ENCODE measurements around the gene CECR2.

Gene CECR2

DNA sequence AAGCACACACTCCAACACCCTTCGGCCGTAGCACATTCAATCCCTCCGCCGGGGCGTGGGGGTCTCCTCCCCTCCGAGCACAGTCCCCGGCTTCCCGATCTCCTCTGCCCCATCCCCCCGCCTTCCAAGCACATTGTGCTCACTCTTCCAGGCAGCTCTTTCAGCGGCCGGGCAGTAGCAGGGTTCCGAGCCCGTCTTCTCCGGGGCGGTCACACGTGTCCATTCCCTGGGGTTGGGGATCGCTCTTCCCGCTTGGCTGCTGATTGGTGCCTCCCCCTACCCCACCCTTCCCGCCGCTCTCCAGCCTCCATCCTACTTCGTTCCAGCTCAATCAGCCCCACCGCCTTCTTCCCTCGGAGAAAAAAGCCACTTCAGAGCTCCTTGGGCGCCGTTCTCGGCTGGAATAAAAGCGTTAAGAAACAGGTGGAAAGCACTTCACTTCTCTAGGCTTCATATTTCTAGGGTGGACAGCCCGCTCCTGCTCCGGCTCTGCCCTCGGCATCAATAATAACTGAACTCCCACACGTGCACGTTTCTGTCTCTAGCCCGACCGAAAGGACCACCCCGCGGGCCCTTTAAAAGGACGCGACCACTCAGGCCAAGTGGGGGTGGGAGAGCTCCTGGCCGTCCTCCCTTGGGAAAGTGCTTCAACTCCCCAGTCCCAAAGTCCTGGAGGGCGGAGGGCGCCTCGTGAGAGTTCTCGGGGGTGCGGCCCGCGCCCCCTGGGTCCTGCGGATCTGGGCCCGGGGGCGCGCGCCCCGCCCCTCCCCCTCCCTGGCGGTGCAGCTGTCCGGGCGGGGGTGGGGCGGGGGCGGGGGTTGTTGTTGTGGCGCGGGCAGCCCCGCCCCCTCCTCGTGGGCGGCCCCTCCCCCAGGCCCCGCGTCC, 464 bp upstream of the CECR2 start:
- DNase-seq: no peak

DNA sequence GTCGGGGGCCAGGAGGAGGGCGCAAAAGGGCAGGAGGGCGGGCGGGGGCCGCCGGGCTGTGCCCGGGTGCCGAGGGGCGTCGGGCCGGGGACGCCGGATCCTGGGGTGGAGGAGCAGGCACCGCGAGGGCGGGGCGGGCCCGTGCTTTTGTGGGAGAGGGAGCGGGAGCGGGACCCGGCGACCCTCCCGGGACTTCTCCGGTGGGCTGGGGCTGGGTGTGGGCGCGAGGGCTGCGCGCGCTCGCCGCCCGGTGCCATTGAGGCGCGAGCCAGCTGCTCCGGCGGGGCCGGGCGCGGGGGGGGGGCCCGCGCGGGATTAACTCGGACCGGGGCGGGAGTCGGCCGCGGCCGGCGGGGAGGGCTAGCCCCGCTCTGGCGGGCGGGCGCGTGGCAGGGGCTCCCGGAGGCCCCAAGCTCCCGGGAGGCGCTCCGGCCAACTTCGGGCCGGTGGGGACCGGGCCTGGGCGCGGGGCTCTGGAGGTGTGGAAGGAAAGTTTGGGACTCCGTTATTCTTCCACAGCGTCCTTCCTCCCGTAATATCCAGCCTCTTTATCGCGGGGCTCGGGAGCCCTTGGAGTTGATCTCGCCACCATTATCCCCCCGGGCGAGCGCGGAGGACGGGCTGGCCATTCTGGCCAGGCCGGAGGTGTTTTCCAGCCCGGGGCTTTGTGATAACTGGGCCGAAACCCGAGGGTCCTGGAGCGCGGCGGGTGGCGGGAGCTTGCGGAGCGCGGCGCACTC, 936 bp downstream of the CECR2 start:
- DNase-seq: no peak

DNA sequence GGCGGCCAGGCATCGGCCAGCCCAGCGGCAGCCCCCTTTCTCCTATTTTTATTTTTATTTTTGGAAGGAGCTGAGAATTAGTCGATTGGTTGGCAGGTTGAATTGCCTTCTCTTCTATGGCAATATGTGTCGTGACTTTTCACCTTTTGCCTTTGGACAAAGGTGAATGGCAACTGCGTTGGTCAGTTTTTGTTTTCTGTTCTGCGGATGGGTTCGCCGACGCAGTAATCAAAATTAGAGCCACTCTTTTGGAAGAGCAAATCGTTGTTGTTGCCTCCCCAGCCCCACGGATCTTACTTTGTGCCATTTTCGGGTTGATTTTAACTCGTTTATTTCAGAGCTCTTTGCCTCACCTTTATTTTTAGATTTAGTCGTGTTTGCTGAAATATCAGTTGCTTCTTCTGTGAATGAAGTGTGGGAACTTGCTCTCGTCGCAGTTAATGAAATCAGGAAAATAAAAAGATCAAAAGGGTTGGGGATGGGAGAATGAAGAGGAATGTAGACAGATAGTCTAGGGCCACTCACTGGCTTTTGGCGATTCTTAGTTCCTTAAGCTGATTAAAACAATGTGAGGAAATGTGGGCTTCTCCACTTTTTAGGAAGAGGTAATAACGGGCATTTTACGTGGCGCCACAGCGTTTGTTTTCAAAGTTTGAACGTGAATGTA, 1.6 kb downstream of the CECR2 start:
- no peak for DNase-seq

DNA sequence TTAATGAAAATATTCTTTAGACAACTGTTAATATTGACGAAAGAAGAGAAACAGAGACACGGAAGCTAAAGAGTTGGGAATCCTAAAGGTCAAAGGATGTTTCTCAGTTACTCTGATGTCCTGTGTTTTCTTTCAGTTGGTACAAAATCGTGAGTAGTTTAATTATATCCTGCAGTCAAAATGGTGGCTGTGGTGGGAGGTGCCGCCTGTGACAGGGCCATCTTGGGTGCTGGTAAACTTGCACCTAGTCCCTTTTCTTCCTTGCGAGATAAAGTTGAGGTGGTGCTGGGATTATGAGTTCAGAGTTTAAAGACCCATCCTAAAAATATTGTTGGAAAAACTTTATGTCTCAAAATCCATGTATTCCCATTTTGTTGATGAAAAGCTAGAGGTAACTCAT, 2.2 kb downstream of the CECR2 start:
- DNase-seq: no peak

DNA sequence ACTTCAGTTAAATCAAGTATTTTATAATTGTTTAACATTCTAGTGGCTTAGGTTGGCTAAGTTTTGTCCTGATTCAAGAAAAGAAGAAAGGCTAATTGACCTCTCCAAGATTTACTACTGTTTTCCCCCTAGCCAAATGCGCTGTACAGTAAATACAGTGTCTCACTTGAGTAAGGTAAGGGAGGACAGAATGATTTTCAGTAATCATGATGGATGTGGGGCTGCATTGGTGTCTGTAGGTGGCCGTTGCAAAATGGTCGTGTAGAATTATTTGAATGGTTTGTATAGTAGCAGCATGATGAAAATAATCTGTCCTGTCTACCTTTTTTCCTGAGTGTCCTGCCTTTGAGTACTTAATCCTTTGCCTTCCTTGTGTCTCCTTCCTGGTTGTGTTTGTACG, 4.6 kb downstream of the CECR2 start:
- no peak for DNase-seq

DNA sequence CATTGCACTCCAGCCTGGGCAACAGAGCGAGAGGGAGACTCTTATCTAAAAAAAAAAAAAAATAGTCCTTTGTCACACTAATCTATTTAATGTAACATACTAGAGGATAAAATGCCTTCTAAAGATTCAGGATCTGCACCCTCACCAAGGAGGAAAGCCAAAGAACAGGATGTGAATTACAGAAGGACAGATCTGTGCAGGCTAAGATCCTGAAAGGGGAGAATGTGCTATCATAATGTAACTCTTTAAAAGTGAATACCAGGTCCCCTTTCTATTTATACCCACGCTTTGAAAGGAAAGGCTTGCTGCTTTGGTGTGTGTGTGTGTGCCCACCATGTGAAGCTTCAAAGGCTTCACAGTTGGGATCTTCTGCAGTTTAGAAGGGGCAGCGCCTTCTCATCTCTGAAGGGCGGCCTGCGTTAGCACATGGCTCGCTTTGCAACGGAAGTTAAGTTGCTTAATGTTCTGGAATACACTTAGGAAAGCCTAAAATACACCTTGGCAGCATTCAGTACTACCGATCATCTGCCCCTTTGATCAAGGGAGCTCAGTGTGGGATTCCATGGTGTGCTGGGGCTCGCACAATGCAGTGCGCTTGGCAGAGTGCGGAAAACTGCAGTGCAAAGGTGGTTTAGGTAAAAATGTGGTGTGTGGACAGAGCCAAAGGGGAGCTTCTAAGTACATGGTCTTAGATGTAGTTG, 6.8 kb downstream of the CECR2 start:
- DNase-seq: no peak

DNA sequence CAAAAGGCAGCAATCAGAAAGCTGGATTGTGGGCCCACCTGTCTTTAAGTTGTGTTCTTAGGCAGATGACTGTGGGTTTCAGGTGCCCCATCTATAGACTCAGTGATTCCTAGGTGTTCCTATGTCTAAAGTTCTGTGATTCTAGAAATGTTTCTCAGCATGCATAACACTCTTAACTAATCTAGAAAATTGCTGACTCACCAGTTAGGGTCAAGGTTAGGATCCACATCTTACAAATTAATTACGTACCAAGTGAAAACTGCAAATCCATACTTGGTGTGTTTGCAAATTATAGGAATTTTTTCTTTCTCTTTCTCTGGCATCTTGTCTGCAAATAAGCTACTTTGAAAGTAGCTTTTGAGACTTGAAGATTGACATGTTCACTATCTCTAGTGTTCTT, 7.7 kb downstream of the CECR2 start:
- DNase-seq: no peak

DNA sequence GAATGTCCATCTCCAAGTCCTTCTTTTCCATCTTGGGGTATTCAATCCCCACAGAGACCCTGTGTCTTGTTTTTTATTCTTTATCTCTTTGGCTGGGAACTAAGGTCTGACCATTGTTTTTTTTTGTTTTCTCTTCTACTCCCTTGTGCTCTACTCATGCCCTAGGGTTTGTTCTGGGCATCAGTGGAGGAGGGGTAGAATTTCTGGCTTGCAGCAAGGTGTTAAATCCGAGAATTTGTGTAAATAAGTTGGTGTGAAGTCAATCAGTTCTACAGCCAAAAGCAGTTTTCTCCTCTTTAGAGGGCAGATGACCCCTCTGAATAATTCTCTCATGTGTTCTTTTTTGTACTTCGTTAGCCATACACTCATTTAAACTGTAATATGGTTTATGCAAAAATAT, 10.7 kb downstream of the CECR2 start:
- DNase-seq: no peak

DNA sequence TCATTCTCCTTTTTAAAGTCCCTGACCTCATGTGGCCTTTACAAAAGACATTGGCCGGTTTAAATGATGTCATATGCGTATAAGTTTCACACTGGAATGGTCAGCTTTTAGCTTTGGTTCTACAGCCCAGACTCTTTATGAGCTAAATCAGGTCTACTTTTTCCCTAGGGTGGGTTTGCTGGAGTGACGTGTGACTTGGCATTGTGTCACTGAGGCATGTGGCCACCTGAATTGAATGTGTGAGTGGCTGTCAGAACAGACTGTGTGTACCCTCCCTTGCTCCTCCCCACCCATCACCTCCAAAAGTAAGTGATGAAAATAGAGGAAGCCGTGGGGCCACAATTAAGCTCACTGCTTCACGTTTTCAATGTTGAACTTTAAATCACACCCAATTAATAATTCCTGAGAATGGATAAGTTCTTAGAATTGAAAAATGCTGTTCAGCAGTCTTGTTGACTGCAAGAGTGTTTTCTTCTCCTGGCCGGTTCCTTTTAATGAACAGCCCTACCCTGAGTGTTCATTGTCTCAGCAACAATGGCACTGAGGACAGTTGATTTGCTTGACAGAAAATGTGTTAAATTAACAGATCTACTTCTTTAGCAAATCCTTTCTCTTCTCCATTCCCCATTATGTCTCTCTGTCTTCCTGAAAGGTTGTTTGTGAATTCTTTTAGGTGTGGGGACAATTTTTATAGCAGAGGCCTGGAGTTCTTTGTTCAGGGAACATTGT, 11.3 kb downstream of the CECR2 start:
- DNase-seq: no peak

DNA sequence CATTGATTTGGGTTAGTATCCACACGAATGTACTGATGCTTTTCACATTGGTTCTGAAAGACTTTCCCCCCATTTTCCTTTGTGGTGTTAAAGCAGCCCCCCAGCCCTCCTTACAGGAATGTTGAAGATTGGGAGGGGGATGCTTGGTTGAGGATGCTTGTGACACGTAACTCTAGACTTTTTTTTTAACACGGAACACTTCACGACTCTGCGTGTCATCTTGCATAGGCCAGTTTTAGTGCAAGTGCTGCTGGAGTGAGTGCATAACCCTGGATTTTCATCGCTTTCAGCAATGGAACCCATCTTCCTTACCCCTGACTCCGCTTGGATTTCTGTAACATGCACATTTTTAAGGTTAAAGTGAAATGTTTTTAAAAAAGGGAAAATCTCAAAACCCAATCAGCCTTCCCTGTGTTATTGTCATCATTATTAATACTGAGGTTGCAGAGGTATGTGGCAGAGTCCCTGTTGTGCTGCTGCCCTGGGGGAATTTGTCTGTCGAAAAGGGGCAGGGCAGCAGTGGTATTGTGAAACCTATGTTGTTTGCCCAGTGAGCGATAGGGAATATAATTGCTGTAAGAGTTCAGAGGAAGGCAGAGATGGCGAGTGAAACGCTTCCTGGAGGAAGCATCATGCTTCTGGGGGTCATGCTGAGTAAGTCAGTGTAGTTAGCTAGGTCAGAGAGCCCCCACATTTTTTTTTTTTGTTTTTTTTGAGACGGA, 12.1 kb downstream of the CECR2 start:
- DNase-seq: no peak

DNA sequence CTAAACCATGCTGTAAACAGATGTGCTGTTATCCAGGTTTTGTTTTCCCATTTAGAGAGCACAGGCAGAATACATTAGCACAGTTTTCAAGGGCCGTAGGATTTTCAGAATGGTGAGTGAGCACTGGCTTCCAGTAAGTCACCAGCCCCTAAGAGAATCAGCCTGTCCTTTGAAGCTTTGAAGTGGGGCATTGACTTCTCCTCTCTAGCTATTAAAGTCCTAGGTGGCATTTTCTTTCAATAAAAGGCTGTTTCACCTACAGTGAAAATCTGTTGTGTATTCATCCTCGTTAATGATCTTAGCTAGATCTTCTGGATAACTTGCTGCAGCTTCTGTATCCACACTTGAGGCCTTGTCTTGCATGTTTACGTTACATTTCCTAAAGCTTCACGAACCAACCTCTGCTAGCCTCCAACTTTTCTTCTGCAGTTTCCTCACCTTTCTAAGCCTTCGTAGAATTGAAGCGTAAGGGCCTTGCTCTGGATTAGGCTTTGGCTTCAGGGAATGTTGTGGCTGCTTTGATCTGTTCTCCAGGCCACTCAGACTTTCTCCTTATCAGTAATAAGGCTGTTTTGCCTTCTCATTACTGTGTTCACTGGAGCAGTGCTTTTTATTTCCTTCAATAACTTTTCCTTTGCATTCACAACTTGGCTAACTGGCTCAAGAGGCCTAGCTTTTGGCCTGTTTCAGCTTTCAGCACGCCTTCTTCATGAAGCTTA, 15.5 kb downstream of the CECR2 start:
- no peak for DNase-seq

DNA sequence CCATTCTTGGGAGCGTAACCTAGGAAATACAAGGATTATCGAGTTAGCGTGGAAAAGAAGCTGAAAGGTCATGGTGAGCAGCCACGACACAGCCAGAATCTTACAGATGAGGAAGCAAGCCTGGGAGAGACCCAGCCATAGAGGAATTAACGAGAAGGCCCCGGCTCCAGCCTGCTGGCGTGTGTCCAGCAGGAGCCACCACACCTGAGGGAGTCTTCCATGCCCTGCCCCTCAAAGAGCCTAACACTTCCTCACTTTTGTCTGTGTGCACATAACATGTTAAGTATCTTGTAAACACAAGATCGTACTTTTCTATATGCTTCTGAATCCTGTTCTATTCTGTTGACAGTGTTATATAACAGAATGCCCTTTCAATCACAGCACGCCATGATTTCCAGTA, 18.1 kb downstream of the CECR2 start:
- DNase-seq: no peak

DNA sequence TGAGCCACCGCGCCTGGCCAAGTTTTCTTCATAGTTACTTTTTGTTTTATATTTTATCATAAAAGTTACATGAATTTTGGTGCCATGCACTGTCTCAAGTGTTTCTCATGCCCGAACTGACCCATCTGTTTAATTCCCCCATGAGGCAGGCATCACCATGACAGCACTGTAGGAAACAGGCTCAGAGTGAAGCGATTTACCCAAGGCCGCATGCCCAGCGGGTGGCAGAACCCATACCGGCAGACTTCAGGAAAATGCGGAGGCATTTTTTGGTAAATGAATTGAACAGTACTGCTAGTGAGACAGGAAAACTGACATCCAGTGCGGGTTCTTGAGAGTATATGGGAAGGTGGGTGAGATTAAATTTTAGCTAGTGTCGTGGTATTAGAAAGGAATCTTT, 19.0 kb downstream of the CECR2 start:
- no peak for DNase-seq

DNA sequence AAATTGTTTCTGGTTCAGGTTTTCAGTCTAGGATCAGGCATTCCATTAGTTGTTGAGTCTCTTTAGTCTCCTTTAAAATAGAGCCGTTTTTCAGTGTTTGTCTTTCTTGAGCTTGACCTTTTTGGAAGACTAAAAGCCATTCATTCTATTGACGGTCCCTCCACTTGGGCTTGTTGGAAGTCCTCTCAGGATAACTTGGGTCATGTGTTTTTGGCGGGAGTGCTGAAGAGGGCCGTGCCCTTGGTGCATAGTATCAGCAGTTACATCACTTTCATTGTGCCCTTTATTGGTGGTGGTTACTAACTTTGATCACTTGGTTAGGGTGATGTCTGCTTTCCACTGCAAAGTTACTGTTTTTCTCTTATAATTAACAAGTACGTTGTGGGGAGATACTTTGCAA, 20.8 kb downstream of the CECR2 start:
- no peak for DNase-seq

DNA sequence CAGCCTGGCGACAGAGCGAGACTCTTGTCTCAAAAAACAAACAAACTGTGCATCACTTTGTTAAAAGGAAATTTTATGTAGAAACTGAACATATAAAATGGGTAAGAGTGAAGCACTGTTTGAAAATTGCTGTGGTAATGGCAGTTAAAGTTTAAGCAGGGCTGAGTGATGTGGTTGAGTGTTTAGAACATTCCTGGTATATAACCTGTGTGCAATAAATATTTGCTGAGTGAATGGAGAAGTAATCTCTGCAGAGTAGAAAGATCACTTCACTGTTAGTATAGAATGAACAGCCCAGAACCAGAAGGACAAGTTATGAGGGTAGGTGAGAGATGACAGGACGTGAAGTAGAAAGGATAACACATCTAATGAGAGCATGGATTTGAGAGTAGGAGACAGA, 27.3 kb downstream of the CECR2 start:
- DNase-seq: no peak

DNA sequence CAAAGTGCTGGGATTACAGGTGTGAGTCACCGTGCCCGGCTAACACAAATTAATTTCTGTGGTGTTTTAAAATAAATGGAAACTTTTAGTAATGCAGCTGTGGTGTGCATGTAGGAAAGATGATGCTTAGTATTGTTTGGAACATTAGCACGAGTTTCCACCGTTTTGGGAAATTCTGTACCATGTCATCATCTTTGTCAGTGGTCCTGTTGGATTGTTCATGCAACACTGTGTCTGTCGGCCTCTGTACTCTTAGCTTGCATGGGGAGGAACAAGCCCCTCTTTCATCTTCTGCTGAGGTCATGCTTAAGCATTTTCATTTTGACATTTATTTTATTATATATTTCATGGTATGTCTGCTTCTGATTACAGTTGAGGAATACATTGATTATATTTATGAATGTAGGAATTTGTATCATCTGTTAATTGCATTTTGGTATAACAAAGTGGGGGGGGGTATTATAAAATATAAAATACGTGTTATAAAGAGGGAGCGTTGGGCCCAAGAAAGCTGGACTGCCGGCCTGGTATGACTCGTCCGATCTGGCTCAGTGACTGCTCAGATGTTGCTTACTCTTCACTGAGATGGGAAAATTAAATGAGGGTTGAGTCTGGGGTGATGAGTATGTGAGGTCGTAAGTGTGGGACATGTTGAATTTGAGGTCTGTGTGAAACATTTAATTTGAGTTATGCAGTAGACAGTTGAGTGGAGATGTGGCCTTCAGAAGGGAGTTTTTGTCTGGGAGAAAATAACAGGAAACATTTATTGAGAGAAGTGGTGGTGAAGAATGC, 28.7 kb downstream of the CECR2 start:
- no peak for DNase-seq

DNA sequence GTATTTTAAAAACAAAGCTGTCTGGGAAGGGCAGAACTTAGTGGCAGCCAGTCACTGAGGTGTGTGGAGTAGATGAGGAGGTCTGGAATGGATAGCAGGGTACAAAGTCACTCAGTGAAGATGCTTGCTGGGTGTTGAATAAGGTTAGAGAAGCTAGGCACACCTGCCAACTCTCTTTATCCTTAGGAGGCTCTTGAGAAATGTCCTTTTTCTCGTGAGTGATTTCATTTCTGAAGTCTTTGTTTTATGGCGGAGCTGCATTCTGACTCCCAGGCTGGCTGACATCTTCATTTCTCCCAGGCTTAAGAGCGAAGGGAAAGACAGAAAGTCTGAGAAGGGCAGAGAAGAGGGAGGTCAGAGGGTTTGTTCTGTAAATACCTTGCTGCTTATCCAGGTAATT, 31.0 kb downstream of the CECR2 start:
- no peak for DNase-seq

DNA sequence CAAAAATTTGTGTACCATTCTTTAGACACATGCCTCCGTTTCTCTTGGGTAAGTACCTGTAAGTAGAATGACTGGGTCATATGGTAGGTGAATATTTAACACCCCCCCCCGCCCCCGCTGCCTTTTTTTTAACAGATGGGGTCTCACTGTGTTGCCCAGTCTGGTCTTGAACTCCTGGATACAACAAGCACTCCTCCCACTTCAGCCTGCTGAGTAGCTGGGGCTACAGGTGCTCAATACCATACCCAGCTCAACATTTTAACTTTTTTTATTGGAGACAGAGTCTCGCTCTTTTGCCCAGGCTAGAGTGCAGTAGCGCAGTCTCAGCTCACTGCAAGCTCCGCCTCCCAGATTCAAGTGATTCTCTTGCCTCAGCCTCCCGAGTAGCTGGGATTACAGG, 32.5 kb downstream of the CECR2 start:
- no peak for DNase-seq

DNA sequence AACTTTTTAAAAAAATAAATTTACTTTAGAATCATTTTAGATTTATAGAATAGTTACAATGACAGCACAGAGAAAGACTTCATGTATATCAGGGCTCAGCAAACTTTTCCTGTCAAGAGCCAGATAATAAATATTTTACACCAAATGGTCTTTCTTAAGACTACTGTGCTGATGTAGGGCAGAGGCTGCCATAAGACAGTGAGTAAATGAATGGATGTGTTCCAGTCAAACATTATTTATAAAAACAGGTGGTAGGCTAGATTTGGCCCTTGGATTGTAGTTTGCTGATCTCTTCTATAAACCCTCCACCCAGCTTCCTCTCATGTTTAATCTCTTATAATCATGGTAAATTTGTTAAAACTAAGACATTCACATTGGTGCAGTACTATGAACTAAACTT, 33.0 kb downstream of the CECR2 start:
- no peak for DNase-seq

DNA sequence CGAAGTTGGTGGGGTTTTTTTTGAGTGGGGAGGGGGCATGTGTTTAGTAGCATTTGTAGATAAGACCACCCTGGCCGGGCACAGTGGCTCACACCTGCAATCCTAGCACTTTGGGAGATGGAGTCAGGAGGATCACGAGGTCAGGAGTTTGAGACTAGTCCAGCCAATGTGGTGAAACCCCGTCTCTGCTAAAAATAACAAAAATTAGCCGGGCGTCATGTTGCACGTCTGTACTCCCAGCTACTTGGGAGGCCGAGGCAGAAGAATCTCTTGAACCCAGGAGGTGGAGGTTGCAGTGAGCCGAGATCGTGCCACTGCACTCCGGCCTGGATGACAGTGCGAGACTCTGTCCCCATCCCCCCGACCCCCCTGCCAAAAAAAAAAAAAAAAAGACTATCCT, 34.6 kb downstream of the CECR2 start:
- DNase-seq: no peak

Measured in activated CD4-positive, alpha-beta T cell treated with anti-CD3 and anti-CD28 coated beads, Interleukin-2, Interleukin-6, amounts not matched to agents 100 ng/mL and 50 ng/mL, durations not matched to agents 16 hours and 8 hours (primary cell).